ENCODE results near the gene DCBLD1.

DNA sequence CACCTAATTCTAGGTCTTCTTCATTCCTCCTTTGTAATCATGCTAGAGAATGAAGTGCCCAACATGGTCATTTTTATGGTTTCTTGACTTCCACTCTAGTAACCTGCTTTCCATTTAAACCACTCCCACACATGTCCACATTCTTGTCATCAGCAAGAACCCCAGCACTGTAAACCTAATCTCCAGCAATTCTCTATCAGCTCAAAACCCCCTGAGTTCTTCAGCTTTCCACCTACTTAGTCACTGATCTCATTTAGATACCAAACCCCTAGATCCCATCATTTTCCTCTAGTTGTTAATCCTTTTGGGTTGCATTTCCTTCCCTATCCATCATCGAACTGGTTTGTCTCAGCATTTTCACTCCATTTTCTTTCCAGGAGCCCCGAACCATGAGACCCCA is 70.1 kb downstream of the DCBLD1 start:
- TF ChIP-seq, protein P1, sequence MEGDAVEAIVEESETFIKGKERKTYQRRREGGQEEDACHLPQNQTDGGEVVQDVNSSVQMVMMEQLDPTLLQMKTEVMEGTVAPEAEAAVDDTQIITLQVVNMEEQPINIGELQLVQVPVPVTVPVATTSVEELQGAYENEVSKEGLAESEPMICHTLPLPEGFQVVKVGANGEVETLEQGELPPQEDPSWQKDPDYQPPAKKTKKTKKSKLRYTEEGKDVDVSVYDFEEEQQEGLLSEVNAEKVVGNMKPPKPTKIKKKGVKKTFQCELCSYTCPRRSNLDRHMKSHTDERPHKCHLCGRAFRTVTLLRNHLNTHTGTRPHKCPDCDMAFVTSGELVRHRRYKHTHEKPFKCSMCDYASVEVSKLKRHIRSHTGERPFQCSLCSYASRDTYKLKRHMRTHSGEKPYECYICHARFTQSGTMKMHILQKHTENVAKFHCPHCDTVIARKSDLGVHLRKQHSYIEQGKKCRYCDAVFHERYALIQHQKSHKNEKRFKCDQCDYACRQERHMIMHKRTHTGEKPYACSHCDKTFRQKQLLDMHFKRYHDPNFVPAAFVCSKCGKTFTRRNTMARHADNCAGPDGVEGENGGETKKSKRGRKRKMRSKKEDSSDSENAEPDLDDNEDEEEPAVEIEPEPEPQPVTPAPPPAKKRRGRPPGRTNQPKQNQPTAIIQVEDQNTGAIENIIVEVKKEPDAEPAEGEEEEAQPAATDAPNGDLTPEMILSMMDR (conservative IDR thresholded peaks at IDR 0.05; ENCODE audit: low read depth, low read length): no peak
- TF ChIP-seq EZH2 (IDR thresholded peaks at IDR 0.05; ENCODE audit: borderline replicate concordance, low read depth, low read length, poor library complexity, severe bottlenecking): no peak

All from A673 (cell line).